ENCODE measurements around the gene VIPR2. TPM values are rescaled to one million over a fixed set of nuclear protein-coding genes. Genes with fewer than 3 reads are reported as not detected.
"Not testable (repeated sequence)": the region's sequence is repeated elsewhere in the genome, so short reads cannot be mapped to it uniquely, and the experiment has no call there.

VIPR2 gene
- total and polyA plus RNA-seq, 5 experiments from 2014 or later, result 0.17 to 0.62 (median 0.24) TPM; not detected in 1

GRCh38 chr7:159142730-159143129 is 1.9 kb downstream of the VIPR2 start:
- no peaks in the 10 kb centered on the region for H3K9me3 Mint-ChIP-seq
- peaks cover 0 to 11% (median 3%) of the 10 kb centered on the region in 4 donors for H3K4me1 Mint-ChIP-seq
- H3K4me3 Mint-ChIP-seq, result peak overlapping the region in 7 of 10 donors; percentile 10 to 74 (median 46)
- no peak for DNase-seq
- no peak overlapping the region for H3K27ac Mint-ChIP-seq
- H3K36me3 Mint-ChIP-seq, result no peaks in the 10 kb centered on the region
- H3K27me3 Mint-ChIP-seq, result peaks cover 5 to 45% (median 22%) of the 10 kb centered on the region in 5 donors
- POLR2A ChIA-PET, result no interaction called here
- ATAC-seq, result no peak

- DNase-seq, result no peak
- Mint-ChIP-seq H3K27me3 (peaks cover 5 to 45% (median 24%) of the 10 kb centered on the region in 5 donors), H3K4me3 (no peak overlapping the region), H3K4me1 (peaks cover 0 to 11% (median 3%) of the 10 kb centered on the region in 4 donors), H3K9me3 (no peaks in the 10 kb centered on the region), H3K27ac (no peak overlapping the region), H3K36me3 (no peaks in the 10 kb centered on the region)
- no peak for ATAC-seq
- POLR2A ChIA-PET, result no interaction called here
Observed at GRCh38 chr7:159142199-159142598, 2.5 kb downstream of the VIPR2 start.

- Mint-ChIP-seq H3K27me3 (peaks cover 5 to 45% (median 24%) of the 10 kb centered on the region in 5 donors), H3K36me3 (no peaks in the 10 kb centered on the region), H3K4me3 (no peak overlapping the region), H3K27ac (no peak overlapping the region), H3K9me3 (no peaks in the 10 kb centered on the region), H3K4me1 (peaks cover 0 to 11% (median 3%) of the 10 kb centered on the region in 4 donors)
- no peak for DNase-seq
- POLR2A ChIA-PET, result no interaction called here
- no peak for ATAC-seq
Observed at GRCh38 chr7:159141660-159142059, 3.0 kb downstream of the VIPR2 start.

GRCh38 chr7:159141167-159141566 is 3.5 kb downstream of the VIPR2 start:
- Mint-ChIP-seq H3K4me1 (peaks cover 0 to 11% (median 3%) of the 10 kb centered on the region in 4 donors), H3K27ac (no peak overlapping the region), H3K9me3 (no peaks in the 10 kb centered on the region), H3K27me3 (peaks cover 7 to 45% (median 26%) of the 10 kb centered on the region in 5 donors), H3K4me3 (no peak overlapping the region), H3K36me3 (no peaks in the 10 kb centered on the region)
- no peak for ATAC-seq
- DNase-seq, result no peak
- POLR2A ChIA-PET, result no interaction called here

GRCh38 chr7:159140170-159140910 is 4.3 kb downstream of the VIPR2 start:
- Mint-ChIP-seq H3K27ac (peak overlapping the region in 1 of 10 donors; percentile 63), H3K4me3 (no peak overlapping the region), H3K27me3 (peaks cover 7 to 45% (median 26%) of the 10 kb centered on the region in 5 donors), H3K4me1 (peaks cover 0 to 11% (median 3%) of the 10 kb centered on the region in 4 donors), H3K36me3 (no peaks in the 10 kb centered on the region), H3K9me3 (no peaks in the 10 kb centered on the region)
- POLR2A ChIA-PET, result no interaction called here
- ATAC-seq (no peak), DNase-seq (no peak)

- no peak for ATAC-seq
- peaks cover 7 to 41% (median 26%) of the 10 kb centered on the region in 5 donors for H3K27me3 Mint-ChIP-seq
- no peaks in the 10 kb centered on the region for H3K9me3 Mint-ChIP-seq
- POLR2A ChIA-PET, result no interaction called here
- H3K27ac Mint-ChIP-seq, result no peak overlapping the region
- no peak overlapping the region for H3K4me3 Mint-ChIP-seq
- H3K4me1 Mint-ChIP-seq, result peaks cover 0 to 10% (median 3%) of the 10 kb centered on the region in 4 donors
- no peak for DNase-seq
- no peaks in the 10 kb centered on the region for H3K36me3 Mint-ChIP-seq
Observed at GRCh38 chr7:159139639-159140038, 5.0 kb downstream of the VIPR2 start.

- Mint-ChIP-seq H3K4me1 (peaks cover 0 to 10% (median 3%) of the 10 kb centered on the region in 4 donors), H3K27ac (no peak overlapping the region), H3K36me3 (no peaks in the 10 kb centered on the region), H3K27me3 (peaks cover 7 to 41% (median 26%) of the 10 kb centered on the region in 5 donors), H3K4me3 (no peak overlapping the region), H3K9me3 (no peaks in the 10 kb centered on the region)
- DNase-seq (no peak), ATAC-seq (no peak)
- POLR2A ChIA-PET, result no interaction called here
Observed at GRCh38 chr7:159139202-159139601, 5.5 kb downstream of the VIPR2 start.

GRCh38 chr7:159138508-159138907 is 6.2 kb downstream of the VIPR2 start:
- DNase-seq, result no peak
- H3K27ac Mint-ChIP-seq, result no peak overlapping the region
- POLR2A ChIA-PET, result no interaction called here
- H3K4me1 Mint-ChIP-seq, result peaks cover 0 to 4% (median 0%) of the 10 kb centered on the region in 4 donors
- H3K36me3 Mint-ChIP-seq, result no peaks in the 10 kb centered on the region
- H3K27me3 Mint-ChIP-seq, result peaks cover 7 to 34% (median 26%) of the 10 kb centered on the region in 5 donors
- H3K9me3 Mint-ChIP-seq, result no peaks in the 10 kb centered on the region
- no peak for ATAC-seq
- no peak overlapping the region for H3K4me3 Mint-ChIP-seq

DNA sequence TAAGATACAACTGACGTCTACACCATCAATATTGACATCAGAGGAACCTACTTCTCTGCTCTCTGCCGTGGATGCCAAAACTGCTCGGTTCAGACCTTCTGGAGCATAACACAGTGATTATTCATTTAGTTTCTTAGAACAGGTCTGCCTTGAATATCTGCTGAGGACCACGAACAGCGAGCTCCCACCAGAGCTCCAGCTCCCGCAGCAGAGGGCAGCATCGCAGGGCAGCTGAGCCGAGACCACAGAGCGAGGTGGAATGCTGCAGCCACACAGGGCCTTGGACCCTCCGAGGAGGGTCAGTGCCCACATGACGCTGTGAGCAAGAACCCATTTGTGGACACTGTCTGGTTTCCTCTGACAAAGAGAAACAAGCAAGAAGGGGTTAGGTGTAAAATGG is 6.8 kb downstream of the VIPR2 start:
- POLR2A ChIA-PET, result no interaction called here
- ATAC-seq, result no peak
- Mint-ChIP-seq H3K27me3 (peaks cover 7 to 28% (median 23%) of the 10 kb centered on the region in 5 donors), H3K36me3 (no peaks in the 10 kb centered on the region), H3K4me3 (no peak overlapping the region), H3K27ac (peak overlapping the region in 1 of 10 donors; percentile 20), H3K4me1 (peaks cover 0 to 3% (median 0%) of the 10 kb centered on the region in 4 donors), H3K9me3 (no peaks in the 10 kb centered on the region)
- no peak for DNase-seq

DNA sequence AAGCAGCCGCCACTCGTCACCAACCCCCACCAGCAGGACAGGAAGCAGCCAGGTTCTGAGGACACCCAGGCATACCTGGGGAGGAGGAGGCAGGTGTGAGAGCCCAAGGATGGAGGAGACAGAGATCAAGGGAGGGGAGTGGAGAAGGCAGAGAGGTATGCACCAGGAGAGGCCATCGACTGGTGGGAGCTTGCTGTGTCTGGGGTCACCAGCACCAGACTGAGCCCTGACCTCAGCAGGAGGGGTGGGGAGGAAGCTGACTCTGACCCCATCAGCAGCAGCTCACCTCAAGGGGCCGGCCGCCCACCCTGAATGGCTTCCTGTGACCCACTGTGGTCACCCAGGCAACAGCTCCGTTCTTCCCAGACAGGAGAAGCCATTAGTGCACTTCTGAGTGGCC is 7.8 kb downstream of the VIPR2 start:
- no peak overlapping the region for H3K4me3 Mint-ChIP-seq
- no peaks in the 10 kb centered on the region for H3K4me1 Mint-ChIP-seq
- H3K27me3 Mint-ChIP-seq, result peaks cover 3 to 20% (median 20%) of the 10 kb centered on the region in 5 donors
- H3K9me3 Mint-ChIP-seq, result no peaks in the 10 kb centered on the region
- H3K36me3 Mint-ChIP-seq, result no peaks in the 10 kb centered on the region
- POLR2A ChIA-PET, result no interaction called here
- no peak for DNase-seq
- no peak overlapping the region for H3K27ac Mint-ChIP-seq
- no peak for ATAC-seq

DNA sequence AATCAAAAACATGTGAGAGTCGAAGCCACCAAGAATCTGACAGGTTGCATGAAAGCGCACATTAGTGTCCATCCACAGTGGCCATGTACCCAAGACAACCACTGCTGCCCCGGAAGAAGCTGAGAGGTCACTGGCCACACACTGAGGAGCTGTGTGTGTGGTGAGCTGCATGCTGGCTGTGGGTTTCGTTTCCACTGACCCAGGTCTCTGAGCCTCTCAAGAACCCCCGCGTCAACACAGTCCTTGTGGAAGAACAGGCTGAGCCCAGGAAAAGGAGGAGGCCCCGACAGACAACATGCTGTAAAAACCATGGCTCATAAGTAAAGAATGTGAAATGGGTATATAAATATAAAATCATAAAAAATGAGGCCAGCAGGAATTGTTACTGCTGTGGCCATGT is 8.2 kb downstream of the VIPR2 start:
- Mint-ChIP-seq H3K27ac (no peak overlapping the region), H3K36me3 (no peaks in the 10 kb centered on the region), H3K4me1 (no peaks in the 10 kb centered on the region), H3K9me3 (no peaks in the 10 kb centered on the region), H3K4me3 (no peak overlapping the region), H3K27me3 (peaks cover 2 to 23% (median 16%) of the 10 kb centered on the region in 5 donors)
- POLR2A ChIA-PET, result no interaction called here
- no peak for DNase-seq
- ATAC-seq, result no peak

DNA sequence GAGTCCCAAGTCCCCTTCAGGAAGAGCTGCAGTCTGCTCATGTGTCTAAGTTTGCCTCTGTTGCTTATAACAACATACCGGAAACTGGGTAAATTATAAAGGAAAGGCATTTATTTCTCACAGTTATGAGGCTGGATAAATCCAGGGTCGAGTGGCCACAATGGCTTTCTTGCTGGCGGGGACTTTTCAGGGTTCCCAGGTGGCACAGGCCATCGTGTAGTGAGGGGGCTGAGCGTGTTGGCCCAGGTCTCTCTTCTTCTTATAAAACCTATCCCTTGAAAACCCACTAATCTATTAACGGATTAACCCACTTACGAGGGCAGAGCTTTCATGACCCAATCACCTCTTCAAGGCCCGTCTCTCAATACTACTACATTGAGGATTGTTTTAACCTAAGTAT is 8.7 kb downstream of the VIPR2 start:
- no peak for DNase-seq
- no peaks in the 10 kb centered on the region for H3K4me1 Mint-ChIP-seq
- no peak overlapping the region for H3K27ac Mint-ChIP-seq
- no peaks in the 10 kb centered on the region for H3K9me3 Mint-ChIP-seq
- H3K36me3 Mint-ChIP-seq, result no peaks in the 10 kb centered on the region
- no peak overlapping the region for H3K4me3 Mint-ChIP-seq
- POLR2A ChIA-PET, result no interaction called here
- H3K27me3 Mint-ChIP-seq, result peaks cover 2 to 24% (median 11%) of the 10 kb centered on the region in 5 donors
- no peak for ATAC-seq

DNA sequence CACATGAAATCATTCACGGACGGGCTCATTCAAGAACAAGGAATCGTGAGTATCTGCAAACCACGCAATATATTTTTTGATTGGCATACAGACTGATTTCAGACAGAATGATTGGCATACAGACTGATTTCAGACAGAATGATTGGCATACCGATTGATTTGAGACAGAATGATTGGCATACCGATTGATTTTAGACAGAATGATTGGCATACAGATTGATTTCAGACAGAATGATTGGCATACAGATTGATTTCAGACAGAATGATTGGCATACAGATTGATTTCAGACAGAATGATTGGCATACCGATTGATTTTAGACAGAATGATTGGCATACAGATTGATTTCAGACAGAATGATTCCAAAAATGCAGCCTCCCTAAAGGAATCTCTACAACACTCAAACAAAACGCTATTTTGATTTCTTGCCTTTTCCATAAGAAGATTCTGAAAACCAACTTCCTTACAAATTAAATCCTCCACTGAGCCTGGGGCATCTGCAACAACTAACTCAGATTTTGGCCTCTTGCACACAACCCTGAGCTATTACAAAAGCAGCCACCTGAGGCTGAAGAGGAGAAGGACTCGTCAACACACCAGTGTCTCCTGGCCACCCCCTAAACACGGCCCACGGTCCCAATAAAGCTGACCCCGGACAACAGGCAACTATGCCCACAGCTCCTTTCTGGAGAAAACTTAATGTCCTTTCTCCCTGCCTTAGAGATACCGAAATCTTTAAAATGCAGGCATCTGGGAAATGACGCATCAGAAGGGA is 11.8 kb downstream of the VIPR2 start:
- POLR2A ChIA-PET, ATAC-seq, H3K27ac Mint-ChIP-seq, H3K9me3 Mint-ChIP-seq, H3K4me1 Mint-ChIP-seq, H3K4me3 Mint-ChIP-seq, DNase-seq, H3K36me3 Mint-ChIP-seq: not testable (repeated sequence)
- peaks cover 2 to 22% (median 7%) of the 10 kb centered on the region in 5 donors for H3K27me3 Mint-ChIP-seq

All from naive thymus-derived CD8-positive, alpha-beta T cell (primary cell).